Fibroblast of lung (primary cell): ENCODE data around the gene MBD3L5.
"Not testable (repeated sequence)": the region's sequence is repeated elsewhere in the genome, so short reads cannot be mapped to it uniquely, and the experiment has no call there.

ENCODE experiments used
- EZH2 ChIP-seq: IDR thresholded peaks from 2 replicates; pipeline ENCODE4 v1.5.1; 2012; ENCODE audit warnings: low read length, control low read depth, mild to moderate bottlenecking; ENCODE audit errors: missing control alignments
- TF ChIP-seq, protein P1 (sequence below), 2 donors: IDR thresholded peaks in 1 of 2; conservative IDR thresholded peaks in 1 of 2; 1 replicate in 1 of 2; 2 replicates in 1 of 2; pipeline ENCODE4 v1.5.1; 2011 to 2012; ENCODE audit warnings: low read length in 2 of 2, control low read depth in 1 of 2, inconsistent platforms in 1 of 2, low read depth in 1 of 2, mild to moderate bottlenecking in 1 of 2

GRCh38 chr19:7055679-7056078 is 25.3 kb downstream of the MBD3L5 start:
- TF ChIP-seq EZH2 = not testable (repeated sequence)
- TF ChIP-seq, protein P1, sequence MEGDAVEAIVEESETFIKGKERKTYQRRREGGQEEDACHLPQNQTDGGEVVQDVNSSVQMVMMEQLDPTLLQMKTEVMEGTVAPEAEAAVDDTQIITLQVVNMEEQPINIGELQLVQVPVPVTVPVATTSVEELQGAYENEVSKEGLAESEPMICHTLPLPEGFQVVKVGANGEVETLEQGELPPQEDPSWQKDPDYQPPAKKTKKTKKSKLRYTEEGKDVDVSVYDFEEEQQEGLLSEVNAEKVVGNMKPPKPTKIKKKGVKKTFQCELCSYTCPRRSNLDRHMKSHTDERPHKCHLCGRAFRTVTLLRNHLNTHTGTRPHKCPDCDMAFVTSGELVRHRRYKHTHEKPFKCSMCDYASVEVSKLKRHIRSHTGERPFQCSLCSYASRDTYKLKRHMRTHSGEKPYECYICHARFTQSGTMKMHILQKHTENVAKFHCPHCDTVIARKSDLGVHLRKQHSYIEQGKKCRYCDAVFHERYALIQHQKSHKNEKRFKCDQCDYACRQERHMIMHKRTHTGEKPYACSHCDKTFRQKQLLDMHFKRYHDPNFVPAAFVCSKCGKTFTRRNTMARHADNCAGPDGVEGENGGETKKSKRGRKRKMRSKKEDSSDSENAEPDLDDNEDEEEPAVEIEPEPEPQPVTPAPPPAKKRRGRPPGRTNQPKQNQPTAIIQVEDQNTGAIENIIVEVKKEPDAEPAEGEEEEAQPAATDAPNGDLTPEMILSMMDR (conservative IDR thresholded peaks at IDR 0.05 in 1 of 2, IDR thresholded peaks at IDR 0.05 in 1 of 2; ENCODE audit: low read depth in 1 of 2, low read length in 2 of 2) = not testable (repeated sequence)
